Measurements from ENCODE around the gene PCA3.

GRCh38 chr9:76789840-76790239 lies 25.6 kb downstream of the PCA3 start:
- TF ChIP-seq TCF7 (CRISPR knock-in tag; IDR thresholded peaks at IDR 0.05; ENCODE audit: low read depth) (no peak), CBFB (CRISPR knock-in tag; IDR thresholded peaks at IDR 0.05; ENCODE audit: low read depth) (no peak), CREB1 (CRISPR knock-in tag; IDR thresholded peaks at IDR 0.05) (no peak), CTCF (IDR thresholded peaks at IDR 0.05) (no peak), GTF2I (CRISPR knock-in tag; conservative IDR thresholded peaks at IDR 0.05) (no peak), SP1 (CRISPR knock-in tag; conservative IDR thresholded peaks at IDR 0.05) (no peak), FOXJ3 (CRISPR knock-in tag; IDR thresholded peaks at IDR 0.05; ENCODE audit: borderline replicate concordance) (no peak), ESRRA (CRISPR knock-in tag; IDR thresholded peaks at IDR 0.05; ENCODE audit: borderline replicate concordance) (no peak)

Measured in WTC11 (cell line).